HepG2 (cell line): ENCODE results near the gene SLC43A3. TPM values are rescaled to one million over a fixed set of nuclear protein-coding genes. Genes with fewer than 3 reads are reported as not detected.
A peak's percentile ranks its signal among the peaks of the same experiment; 100 is the strongest.

Source experiments
- BCLAF1 ChIP-seq: fragments of 450-650 bp; IDR thresholded peaks from 2 replicates; pipeline ENCODE4 v1.6.1; 2017; ENCODE audit warnings: mild to moderate bottlenecking
- FOXP4 ChIP-seq: sonication (generic); formaldehyde crosslinking; IDR thresholded peaks from 2 replicates; pipeline ENCODE4 v1.4.0; 2020; ENCODE audit warnings: missing genetic modification reagents
- POGK ChIP-seq: sonication (generic); formaldehyde crosslinking; conservative IDR thresholded peaks from 2 replicates; pipeline ENCODE4 v1.8.0; 2022; ENCODE audit warnings: mild to moderate bottlenecking, moderate library complexity, missing genetic modification reagents
- SMAD9 ChIP-seq: sonication (generic); formaldehyde crosslinking; IDR thresholded peaks from 2 replicates; pipeline ENCODE4 v1.5.1; 2020; ENCODE audit warnings: mild to moderate bottlenecking, missing genetic modification reagents
- SOX6 ChIP-seq, 2 experiments: fragments of 450-650 bp in 1 of 2; sonication (generic) in 1 of 2; formaldehyde crosslinking in 1 of 2; IDR thresholded peaks; 2 replicates each; pipeline versions ENCODE4 v1.4.0 to v1.6.1; 2017 to 2020; ENCODE audit warnings: antibody characterized with exemption in 1 of 2, mild to moderate bottlenecking in 1 of 2, missing genetic modification reagents in 1 of 2
- USF2 ChIP-seq, 2 experiments: sonication (generic) in 1 of 2; formaldehyde crosslinking in 1 of 2; IDR thresholded peaks; 2 replicates each; pipeline versions ENCODE4 v1.5.1 to v1.6.1; 2011 to 2020; ENCODE audit warnings: borderline replicate concordance in 1 of 2, low read depth in 1 of 2, low read length in 1 of 2, mild to moderate bottlenecking in 1 of 2, missing genetic modification reagents in 1 of 2, moderate library complexity in 1 of 2
- XRCC5 ChIP-seq: fragments of 200-400 bp; formaldehyde crosslinking; optimal IDR thresholded peaks from 2 replicates; pipeline ENCODE3; 2017; ENCODE audit warnings: mild to moderate bottlenecking, low read length
- ZBTB21 ChIP-seq: sonication (generic); formaldehyde crosslinking; IDR thresholded peaks from 2 replicates; pipeline ENCODE4 v1.4.0; 2020; ENCODE audit warnings: missing genetic modification reagents
- ZFP62 ChIP-seq: sonication (generic); formaldehyde crosslinking; IDR thresholded peaks from 2 replicates; pipeline ENCODE4 v1.4.0; 2020; ENCODE audit warnings: missing genetic modification reagents
- ZFX ChIP-seq: sonication (generic); formaldehyde crosslinking; IDR thresholded peaks from 2 replicates; pipeline ENCODE4 v1.4.0; 2020; ENCODE audit warnings: mild to moderate bottlenecking, low read depth, missing genetic modification reagents, moderate library complexity
- ZNF687 ChIP-seq: sonication (generic); formaldehyde crosslinking; IDR thresholded peaks from 2 replicates; pipeline ENCODE4 v1.5.1; 2020; ENCODE audit warnings: mild to moderate bottlenecking, missing genetic modification reagents, moderate library complexity
- ZNF691 ChIP-seq: sonication (generic); formaldehyde crosslinking; IDR thresholded peaks from 2 replicates; pipeline ENCODE4 v1.4.0; 2020; ENCODE audit warnings: missing genetic modification reagents, low read depth, mild to moderate bottlenecking, borderline replicate concordance
- ZNF713 ChIP-seq: sonication (generic); formaldehyde crosslinking; IDR thresholded peaks from 2 replicates; pipeline ENCODE4 v1.4.0; 2020; ENCODE audit warnings: mild to moderate bottlenecking, missing genetic modification reagents
- polyA plus RNA-seq, 8 experiments: library from polyadenylated mRNA; depleted of rRNA in 3 of 8; stranded (reverse) in 7 of 8; unstranded in 1 of 8; fragments of >200 nt; fragmentation: Illumina TruSeq in 4 of 8; extraction: Trizol in 4 of 8; gene quantifications; 2 replicates each; pipeline versions ENCODE4 v1.2.1 to v1.2.3, GENCODE V29; 2011 to 2016; ENCODE audit warnings: low read depth in 4 of 8, missing spikeins in 1 of 8, mixed read lengths in 1 of 8; ENCODE audit not compliant: insufficient read depth in 1 of 8
- total RNA-seq, 5 experiments: library from RNA; depleted of rRNA; stranded (reverse); fragments of >200 nt; fragmentation: Illumina TruSeq; extraction: Trizol; gene quantifications; 2 replicates each; pipeline ENCODE4 v1.2.3, GENCODE V29; 2016; ENCODE audit warnings: low read depth in 1 of 5

SLC43A3 gene
- total and polyA plus RNA-seq, 2 of the 13 experiments (the other 11 are each of a cell fraction or from before 2014, with no cell fraction given) = 2.6 TPM; not detected in 1

GRCh38 chr11:57440744-57441414 lies 14.0 kb upstream of the SLC43A3 start (continued):
- TF ChIP-seq ZNF687 (CRISPR knock-in tag) (peak; percentile 57), SOX6 (IDR thresholded peaks at IDR 0.05) (no peak), SOX6 (CRISPR knock-in tag; IDR thresholded peaks at IDR 0.05) (no peak), BCLAF1 (no peak), XRCC5 (no peak), SMAD9 (CRISPR knock-in tag) (no peak), FOXP4 (CRISPR knock-in tag) (peak; percentile 83), ZNF713 (CRISPR knock-in tag) (no peak), ZFX (peak; percentile 75), ZNF691 (CRISPR knock-in tag) (0 out of 2 replicates have a peak, but pooled peaks have one; percentile 19), USF2 (IDR thresholded peaks at IDR 0.05; ENCODE audit: low read depth, low read length) (no peak), USF2 (CRISPR knock-in tag; IDR thresholded peaks at IDR 0.05; ENCODE audit: borderline replicate concordance) (no peak), POGK (CRISPR knock-in tag) (no peak), ZBTB21 (CRISPR knock-in tag) (no peak), ZFP62 (CRISPR knock-in tag) (no peak)
